IMR-90 (cell line): ENCODE measurements around the gene CLDN9.

ENCODE experiments used
- BHLHE40 ChIP-seq: fragments of 150-350 bp; IDR thresholded peaks from 2 replicates; pipeline ENCODE4 v1.6.1; 2016; ENCODE audit warnings: mild to moderate bottlenecking, low read depth, low read length
- CEBPB ChIP-seq: IDR thresholded peaks from 2 replicates; pipeline ENCODE4 v1.6.1; 2012; ENCODE audit warnings: low read depth, low read length, improper control_type of control experiment
- FOS ChIP-seq: fragments of 150-350 bp; IDR thresholded peaks from 2 replicates; pipeline ENCODE4 v1.6.1; 2016; ENCODE audit warnings: low read depth, low read length
- MAFK ChIP-seq: IDR thresholded peaks from 2 replicates; pipeline ENCODE4 v1.6.1; 2012; ENCODE audit warnings: low read depth, low read length, improper control_type of control experiment
- MXI1 ChIP-seq: IDR thresholded peaks from 2 replicates; pipeline ENCODE4 v1.6.1; 2012; ENCODE audit warnings: low read depth, mild to moderate bottlenecking, low read length, moderate library complexity, borderline replicate concordance
- POLR2A ChIP-seq: IDR thresholded peaks from 2 replicates; pipeline ENCODE4 v1.6.1; 2012; ENCODE audit warnings: mild to moderate bottlenecking, low read depth, low read length
- RAD21 ChIP-seq: IDR thresholded peaks from 2 replicates; pipeline ENCODE4 v1.6.1; 2012; ENCODE audit warnings: low read length, improper control_type of control experiment
- RFX5 ChIP-seq: IDR thresholded peaks from 2 replicates; pipeline ENCODE4 v1.8.0; 2012; ENCODE audit warnings: low read depth, mild to moderate bottlenecking, low read length, moderate library complexity
- SMC3 ChIP-seq: fragments of 150-350 bp; IDR thresholded peaks from 2 replicates; pipeline ENCODE4 v1.6.1; 2016; ENCODE audit warnings: low read depth, mild to moderate bottlenecking, antibody characterized with exemption, low read length, moderate library complexity
- TF ChIP-seq, protein P1 (sequence below): conservative IDR thresholded peaks from 2 replicates; pipeline ENCODE4 v1.5.1; 2012; ENCODE audit warnings: mild to moderate bottlenecking, low read depth, low read length, improper control_type of control experiment
- TF ChIP-seq, protein P2 (sequence below): fragments of 150-350 bp; IDR thresholded peaks from 2 replicates; pipeline ENCODE4 v1.6.1; 2017; ENCODE audit warnings: mild to moderate bottlenecking, antibody characterized with exemption, low read length, low read depth

DNA sequence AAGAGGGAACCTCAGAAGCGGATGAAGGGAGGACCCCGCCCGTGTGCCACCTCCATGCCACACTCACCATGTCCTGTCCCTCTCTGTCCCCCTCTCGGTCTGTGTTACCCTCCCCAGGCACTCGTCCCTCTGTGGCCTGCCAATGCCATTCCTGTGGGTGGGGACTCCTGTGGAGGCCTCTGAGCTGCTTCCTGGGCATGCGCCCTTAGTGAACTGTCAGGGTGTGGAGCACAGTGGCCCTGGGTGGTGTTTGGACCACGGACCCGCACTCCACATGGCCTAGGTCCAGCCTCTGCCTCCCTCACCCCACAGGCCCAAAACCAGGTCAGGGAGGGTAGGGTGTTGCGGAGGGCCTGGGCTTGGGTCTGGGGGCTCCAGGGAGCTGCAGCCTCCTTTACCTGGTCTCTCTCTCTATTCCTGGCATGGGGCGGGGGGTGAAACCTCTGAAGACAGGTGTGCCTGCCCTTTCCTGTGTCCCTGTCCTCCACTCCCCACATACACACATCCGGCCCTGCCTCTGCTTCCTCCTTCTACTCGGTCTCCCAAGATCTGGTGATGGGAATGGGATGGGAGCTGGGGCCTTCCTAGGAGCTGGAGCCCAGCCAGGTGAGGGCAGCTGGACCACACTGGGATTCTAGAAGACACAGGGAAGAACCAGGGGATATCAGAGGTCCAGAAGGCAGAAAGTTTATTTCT is 21.0 kb upstream of the CLDN9 start:
- TF ChIP-seq, protein P1, sequence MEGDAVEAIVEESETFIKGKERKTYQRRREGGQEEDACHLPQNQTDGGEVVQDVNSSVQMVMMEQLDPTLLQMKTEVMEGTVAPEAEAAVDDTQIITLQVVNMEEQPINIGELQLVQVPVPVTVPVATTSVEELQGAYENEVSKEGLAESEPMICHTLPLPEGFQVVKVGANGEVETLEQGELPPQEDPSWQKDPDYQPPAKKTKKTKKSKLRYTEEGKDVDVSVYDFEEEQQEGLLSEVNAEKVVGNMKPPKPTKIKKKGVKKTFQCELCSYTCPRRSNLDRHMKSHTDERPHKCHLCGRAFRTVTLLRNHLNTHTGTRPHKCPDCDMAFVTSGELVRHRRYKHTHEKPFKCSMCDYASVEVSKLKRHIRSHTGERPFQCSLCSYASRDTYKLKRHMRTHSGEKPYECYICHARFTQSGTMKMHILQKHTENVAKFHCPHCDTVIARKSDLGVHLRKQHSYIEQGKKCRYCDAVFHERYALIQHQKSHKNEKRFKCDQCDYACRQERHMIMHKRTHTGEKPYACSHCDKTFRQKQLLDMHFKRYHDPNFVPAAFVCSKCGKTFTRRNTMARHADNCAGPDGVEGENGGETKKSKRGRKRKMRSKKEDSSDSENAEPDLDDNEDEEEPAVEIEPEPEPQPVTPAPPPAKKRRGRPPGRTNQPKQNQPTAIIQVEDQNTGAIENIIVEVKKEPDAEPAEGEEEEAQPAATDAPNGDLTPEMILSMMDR = no peak
- TF ChIP-seq SMC3 (no peak), RFX5 (no peak), POLR2A (no peak), FOS (no peak), MXI1 (no peak), RAD21 (no peak), CEBPB (no peak), MAFK (no peak), BHLHE40 (no peak)
- TF ChIP-seq, protein P2, sequence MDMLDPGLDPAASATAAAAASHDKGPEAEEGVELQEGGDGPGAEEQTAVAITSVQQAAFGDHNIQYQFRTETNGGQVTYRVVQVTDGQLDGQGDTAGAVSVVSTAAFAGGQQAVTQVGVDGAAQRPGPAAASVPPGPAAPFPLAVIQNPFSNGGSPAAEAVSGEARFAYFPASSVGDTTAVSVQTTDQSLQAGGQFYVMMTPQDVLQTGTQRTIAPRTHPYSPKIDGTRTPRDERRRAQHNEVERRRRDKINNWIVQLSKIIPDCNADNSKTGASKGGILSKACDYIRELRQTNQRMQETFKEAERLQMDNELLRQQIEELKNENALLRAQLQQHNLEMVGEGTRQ = no peak
